WTC11 (cell line): ENCODE results near the gene MARCKSL1. TPM values are rescaled to one million over a fixed set of nuclear protein-coding genes. Genes with fewer than 3 reads are reported as not detected.

ENCODE experiments used
- ATAC-seq: fragments of 200-7000 bp; cut with Tn5 transposase; 2 replicates; pipeline ENCODE4 v1.10.0; 2021; ENCODE audit warnings: mild to moderate bottlenecking, moderate library complexity
- CTCF ChIA-PET: fragments of 300-600 bp; sonication (Branson Sonifier 250); formaldehyde crosslinking; loops from one replicate; lab custom pipeline; 2021; ENCODE audit warnings: antibody characterized with exemption; lab: Charles Lee
- POLR2A ChIA-PET: fragments of 350-600 bp; sonication (Branson Sonifier 250); formaldehyde crosslinking; loops from one replicate; lab custom pipeline; 2021; ENCODE audit warnings: antibody characterized with exemption; lab: Charles Lee
- DNase-seq: peaks from one replicate; pipeline ENCODE4 v3.0.0; 2021; ENCODE audit warnings: low spot score
- H3K27ac Mint-ChIP-seq: 2 replicates; pipeline ENCODE4 v1.8.0; 2021; ENCODE audit warnings: mixed read lengths
- H3K27me3 Mint-ChIP-seq: 2 replicates; pipeline ENCODE4 v1.8.0; 2021; ENCODE audit warnings: low read depth, mild to moderate bottlenecking, moderate library complexity, mixed read lengths
- H3K36me3 Mint-ChIP-seq: 2 replicates; pipeline ENCODE4 v1.8.0; 2021; ENCODE audit warnings: mixed read lengths
- H3K4me1 Mint-ChIP-seq: 2 replicates; pipeline ENCODE4 v1.8.0; 2022; ENCODE audit warnings: mixed read lengths
- H3K4me3 Mint-ChIP-seq: 2 replicates; pipeline ENCODE4 v1.8.0; 2021; ENCODE audit warnings: mild to moderate bottlenecking, moderate library complexity, mixed read lengths
- H3K9me3 Mint-ChIP-seq: 2 replicates; pipeline ENCODE4 v1.8.0; 2021; ENCODE audit warnings: mixed read lengths
- ATF2 ChIP-seq: sonication (generic); formaldehyde crosslinking; IDR thresholded peaks from 2 replicates; pipeline ENCODE4 v1.8.1; 2022; ENCODE audit warnings: low read depth, missing genetic modification reagents, borderline replicate concordance
- ATF3 ChIP-seq: sonication (generic); formaldehyde crosslinking; conservative IDR thresholded peaks from 2 replicates; pipeline ENCODE4 v1.8.1; 2022; ENCODE audit warnings: mild to moderate bottlenecking, missing genetic modification reagents
- CBFB ChIP-seq: sonication (generic); formaldehyde crosslinking; IDR thresholded peaks from 2 replicates; pipeline ENCODE4 v1.8.1; 2022; ENCODE audit warnings: mild to moderate bottlenecking, low read depth, missing genetic modification reagents
- CREB1 ChIP-seq: sonication (generic); formaldehyde crosslinking; IDR thresholded peaks from 2 replicates; pipeline ENCODE4 v1.8.0; 2023; ENCODE audit warnings: mild to moderate bottlenecking, missing genetic modification reagents
- CTCF ChIP-seq: fragments of 200-600 bp; IDR thresholded peaks from 2 replicates; pipeline ENCODE4 v1.8.0; 2022; ENCODE audit warnings: antibody characterized with exemption
- E2F5 ChIP-seq: sonication (generic); formaldehyde crosslinking; IDR thresholded peaks from 2 replicates; pipeline ENCODE4 v1.8.1; 2022; ENCODE audit warnings: mild to moderate bottlenecking, moderate library complexity, missing genetic modification reagents
- ERG ChIP-seq: fragments of 250-450 bp; sonication (Bioruptor Pico); IDR thresholded peaks from 2 replicates; pipeline ENCODE4 v1.8.0; 2021; ENCODE audit warnings: mild to moderate bottlenecking
- JAZF1 ChIP-seq: fragments of 250-450 bp; sonication (Bioruptor Pico); IDR thresholded peaks from 2 replicates; pipeline ENCODE4 v1.9.0; 2021; ENCODE audit warnings: moderate library complexity, mild to moderate bottlenecking, inconsistent platforms
- JUN ChIP-seq: sonication (generic); formaldehyde crosslinking; IDR thresholded peaks from 2 replicates; pipeline ENCODE4 v1.8.0; 2023; ENCODE audit warnings: mild to moderate bottlenecking, missing genetic modification reagents
- MXD4 ChIP-seq: fragments of 250-450 bp; sonication (Bioruptor Pico); IDR thresholded peaks from 2 replicates; pipeline ENCODE4 v1.8.0; 2021; ENCODE audit warnings: mild to moderate bottlenecking, moderate library complexity, borderline replicate concordance
- NFE2L1 ChIP-seq: sonication (generic); formaldehyde crosslinking; IDR thresholded peaks from 2 replicates; pipeline ENCODE4 v1.8.1; 2023; ENCODE audit warnings: missing genetic modification reagents
- NR1H2 ChIP-seq: sonication (generic); formaldehyde crosslinking; IDR thresholded peaks from 2 replicates; pipeline ENCODE4 v1.9.0; 2021; ENCODE audit warnings: mild to moderate bottlenecking, moderate library complexity, missing genetic modification reagents
- NR2C2 ChIP-seq: sonication (generic); formaldehyde crosslinking; IDR thresholded peaks from 2 replicates; pipeline ENCODE4 v1.8.0; 2022; ENCODE audit warnings: mild to moderate bottlenecking, missing genetic modification reagents
- PRDM15 ChIP-seq: sonication (generic); formaldehyde crosslinking; IDR thresholded peaks from 2 replicates; pipeline ENCODE4 v1.8.0; 2022; ENCODE audit warnings: missing genetic modification reagents
- PRRX2 ChIP-seq: fragments of 250-450 bp; sonication (Bioruptor Pico); IDR thresholded peaks from 2 replicates; pipeline ENCODE4 v1.8.0; 2021; ENCODE audit warnings: mild to moderate bottlenecking
- ZNF121 ChIP-seq: sonication (generic); formaldehyde crosslinking; IDR thresholded peaks from 2 replicates; pipeline ENCODE4 v1.8.0; 2023; ENCODE audit warnings: missing genetic modification reagents
- ZNF232 ChIP-seq: sonication (generic); formaldehyde crosslinking; IDR thresholded peaks from 2 replicates; pipeline ENCODE4 v1.8.0; 2022; ENCODE audit warnings: mild to moderate bottlenecking, missing genetic modification reagents
- ZNF512 ChIP-seq: sonication (generic); formaldehyde crosslinking; IDR thresholded peaks from 2 replicates; pipeline ENCODE4 v1.8.1; 2022; ENCODE audit warnings: missing genetic modification reagents, borderline replicate concordance
- total RNA-seq: library from RNA; stranded (reverse); gene quantifications from 3 replicates; pipeline ENCODE4 v1.2.3, GENCODE V29; 2021

MARCKSL1 gene
- total RNA-seq, 1 experiment from 2014 or later, result 450 TPM

GRCh38 chr1:32346532-32347157, 10.6 kb upstream of the MARCKSL1 start (continued):
- TF ChIP-seq ERG (CRISPR knock-in tag) (no peak), MXD4 (CRISPR knock-in tag) (no peak), ZNF121 (no peak)

GRCh38 chr1:32345289-32345827, 9.3 kb upstream of the MARCKSL1 start:
- POLR2A ChIA-PET, result interaction anchor here (0.7 to 1.1 kb wide), 2 partner anchors 10 to 116 kb away, joined by 3 to 4 read pairs; partner anchors contain the start of gene MARCKSL1
- H3K4me3 Mint-ChIP-seq, result no peak overlapping the region
- H3K27ac Mint-ChIP-seq, result peak overlapping the region; percentile 14; the same call in 1 of the 2 replicates
- peaks cover 5% of the 10 kb centered on the region for H3K9me3 Mint-ChIP-seq
- ATAC-seq, result no peak
- no peak for DNase-seq
- H3K27me3 Mint-ChIP-seq, result peaks cover 43% of the 10 kb centered on the region
- H3K36me3 Mint-ChIP-seq, result peaks cover 5% of the 10 kb centered on the region
- TF ChIP-seq CREB1, result no peak
- TF ChIP-seq E2F5 (CRISPR knock-in tag), result no peak
- no peak for TF ChIP-seq NFE2L1
- TF ChIP-seq JUN (CRISPR knock-in tag), result no peak
- no peak for TF ChIP-seq NR2C2 (CRISPR knock-in tag)
- TF ChIP-seq ATF3 (CRISPR knock-in tag), result no peak
- TF ChIP-seq ZNF232 (CRISPR knock-in tag), result no peak
- no peak for TF ChIP-seq ATF2 (CRISPR knock-in tag)
- TF ChIP-seq PRRX2 (CRISPR knock-in tag), result no peak
- TF ChIP-seq NR1H2, result no peak
- TF ChIP-seq CBFB (CRISPR knock-in tag), result no peak
- no peak for TF ChIP-seq JAZF1
- no peak for TF ChIP-seq ZNF512 (CRISPR knock-in tag)
- TF ChIP-seq CTCF, result no peak
- TF ChIP-seq PRDM15 (CRISPR knock-in tag), result no peak
- H3K4me1 Mint-ChIP-seq, result 0 out of 2 replicates have a peak, but pooled peaks cover 5% of the 10 kb centered on the region
- CTCF ChIA-PET, result interaction anchor here (1.5 to 2.0 kb wide), 2 partner anchors 97 to 130 kb away, joined by 5 to 9 read pairs; no protein-coding TSS in a partner anchor
